ENCODE data around the gene KRI1. TPM values are rescaled to one million over a fixed set of nuclear protein-coding genes. Genes with fewer than 3 reads are reported as not detected.

The KRI1 gene
- total and polyA plus RNA-seq, 2 donors (not counting 3 experiments of a cell fraction or from before 2014, with no cell fraction given) = 6.7 to 25.7 TPM

- Histone ChIP-seq H3K4me1 (ENCODE audit: control insufficient read depth, extremely low read depth, insufficient read depth, low read length) (peaks cover 3% of the 10 kb centered on the region), H2AFZ (ENCODE audit: low read depth, low read length) (no peak overlapping the region), H3K4me2 (ENCODE audit: insufficient read depth, low read length) (no peak overlapping the region), H3K9ac (replicated peaks; ENCODE audit: extremely low read depth, insufficient read depth, low read length) (no peak overlapping the region), H3K27me3 (ENCODE audit: control insufficient read depth in 2 of 2, insufficient read depth in 2 of 2, low read length in 2 of 2) (no peaks in the 10 kb centered on the region), H3K4me3 (replicated peaks in 1 of 3; ENCODE audit: insufficient read depth in 1 of 3, low read depth in 1 of 3, low read length in 3 of 3) (no peak overlapping the region), H3K36me3 (ENCODE audit: control insufficient read depth in 2 of 2, extremely low read depth in 1 of 2, insufficient read depth in 2 of 2, low read length in 2 of 2) (peaks cover 3 to 16% of the 10 kb centered on the region in 2 experiments), H4K20me1 (replicated peaks; ENCODE audit: control insufficient read depth, extremely low read depth, insufficient read depth, low read length) (no peaks in the 10 kb centered on the region), H3K9me1 (replicated peaks; ENCODE audit: control insufficient read depth, extremely low read depth, insufficient read depth, low read length) (no peaks in the 10 kb centered on the region), H3K79me2 (ENCODE audit: control insufficient read depth, insufficient read depth, low read length) (peaks cover 6% of the 10 kb centered on the region), H3K9me3 (replicated peaks; ENCODE audit: control insufficient read depth, insufficient read depth, low read length) (no peaks in the 10 kb centered on the region), H3K27ac (ENCODE audit: insufficient read depth, low read depth, low read length) (no peak overlapping the region)
- no TSS peak for BruUV-seq (replicated peaks)
- FAIRE-seq (no peak), DNase-seq (ENCODE audit: low read depth, low spot score) (no peak)
- dilution Hi-C loops (cut with MboI; ENCODE audit: extremely low pct_ligation_motif_present, low sequenced_read_pairs) (no loop called here), intact Hi-C loops (cut with micrococcal nuclease) (no loop called here)
- ChIA-PET CTCF (no interaction called here), POLR2A (no interaction called here)
- TF ChIP-seq FOS (IDR thresholded peaks at IDR 0.05; ENCODE audit: borderline replicate concordance, insufficient read depth, low read length) (no peak), POLR2AphosphoS5 (IDR thresholded peaks at IDR 0.05; ENCODE audit: insufficient read depth, low read depth, low read length) (no peak), JUN (IDR thresholded peaks at IDR 0.05; ENCODE audit: borderline replicate concordance, insufficient read depth, insufficient read length, low read depth) (no peak), GATA2 (IDR thresholded peaks at IDR 0.05; ENCODE audit: insufficient read depth, insufficient read length, low read depth, low read length) (no peak), POLR2A (IDR thresholded peaks at IDR 0.05; ENCODE audit: low read depth, low read length) (no peak), EZH2 (IDR thresholded peaks at IDR 0.05; ENCODE audit: borderline replicate concordance, low read depth, low read length, severe bottlenecking) (no peak), MYC (IDR thresholded peaks at IDR 0.05; ENCODE audit: low read depth, low read length) (no peak)
- TF ChIP-seq, protein P1, sequence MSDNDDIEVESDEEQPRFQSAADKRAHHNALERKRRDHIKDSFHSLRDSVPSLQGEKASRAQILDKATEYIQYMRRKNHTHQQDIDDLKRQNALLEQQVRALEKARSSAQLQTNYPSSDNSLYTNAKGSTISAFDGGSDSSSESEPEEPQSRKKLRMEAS (IDR thresholded peaks at IDR 0.05; ENCODE audit: insufficient read depth, insufficient read length) = no peak
- TF ChIP-seq, protein P2, sequence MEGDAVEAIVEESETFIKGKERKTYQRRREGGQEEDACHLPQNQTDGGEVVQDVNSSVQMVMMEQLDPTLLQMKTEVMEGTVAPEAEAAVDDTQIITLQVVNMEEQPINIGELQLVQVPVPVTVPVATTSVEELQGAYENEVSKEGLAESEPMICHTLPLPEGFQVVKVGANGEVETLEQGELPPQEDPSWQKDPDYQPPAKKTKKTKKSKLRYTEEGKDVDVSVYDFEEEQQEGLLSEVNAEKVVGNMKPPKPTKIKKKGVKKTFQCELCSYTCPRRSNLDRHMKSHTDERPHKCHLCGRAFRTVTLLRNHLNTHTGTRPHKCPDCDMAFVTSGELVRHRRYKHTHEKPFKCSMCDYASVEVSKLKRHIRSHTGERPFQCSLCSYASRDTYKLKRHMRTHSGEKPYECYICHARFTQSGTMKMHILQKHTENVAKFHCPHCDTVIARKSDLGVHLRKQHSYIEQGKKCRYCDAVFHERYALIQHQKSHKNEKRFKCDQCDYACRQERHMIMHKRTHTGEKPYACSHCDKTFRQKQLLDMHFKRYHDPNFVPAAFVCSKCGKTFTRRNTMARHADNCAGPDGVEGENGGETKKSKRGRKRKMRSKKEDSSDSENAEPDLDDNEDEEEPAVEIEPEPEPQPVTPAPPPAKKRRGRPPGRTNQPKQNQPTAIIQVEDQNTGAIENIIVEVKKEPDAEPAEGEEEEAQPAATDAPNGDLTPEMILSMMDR (IDR thresholded peaks at IDR 0.05; ENCODE audit: extremely low read depth in 1 of 2, insufficient read depth in 1 of 2, low read depth in 1 of 2, low read length in 2 of 2) = no peak
Measured at GRCh38 chr19:10560154-10560553, 5.7 kb downstream of the KRI1 start.
